K562 (cell line): ENCODE measurements around the gene ZDHHC16. TPM values are rescaled to one million over a fixed set of nuclear protein-coding genes. Genes with fewer than 3 reads are reported as not detected.

Experiments used
- ATAC-seq: fragments of 200-7000 bp; cut with Tn5 transposase; 3 replicates; pipeline ENCODE4 v1.9.1; 2020; ENCODE audit warnings: moderate library complexity
- Bru-seq: library from RNA; stranded (reverse); fragments of 400-500 nt; gene quantifications from one replicate; lab custom pipeline; 2021; lab: Mats Ljungman, UMichigan
- BruChase-seq, 2 experiments: library from RNA; stranded (reverse); fragments of 400-500 nt; gene quantifications; one replicate each; lab custom pipeline; 2021; lab: Mats Ljungman, UMichigan
- BruUV-seq: library from RNA; stranded (reverse); fragments of 400-500 nt; replicated peaks from 2 replicates; lab custom pipeline; 2021; lab: Mats Ljungman, UMichigan
- CTCF ChIA-PET: fragments of 300-600 bp; formaldehyde crosslinking; extraction: SDS; loops from one replicate; lab custom pipeline; 2021; ENCODE audit warnings: low intra/inter-chr PET ratio; lab: Yijun Ruan, JAX
- POLR2A ChIA-PET: fragments of 300-600, 350-650 bp; sonication (Branson Sonifier 250); formaldehyde crosslinking; extraction: SDS; loops from one replicate; lab custom pipeline; 2021; ENCODE audit warnings: antibody characterized with exemption, inconsistent platforms; lab: Yijun Ruan, JAX
- DNase-seq, 4 experiments: peaks; one replicate each; pipeline versions ENCODE4 v3.0.0 to v3.0.0-alpha.2; 2011 to 2018; ENCODE audit warnings: low spot score in 3 of 4, mixed read lengths in 3 of 4; ENCODE audit errors: extremely low read depth in 1 of 4
- FAIRE-seq: peaks from 2 replicates; lab custom pipeline; 2011; peaks lifted over from hg19 to GRCh38; lab: Jason Lieb, UNC
- H2AFZ ChIP-seq: 2 replicates; pipeline ENCODE4 v1.6.0; 2011; ENCODE audit warnings: low read depth, low read length, control low read depth, inconsistent platforms
- H3K27ac ChIP-seq: fragments of 200-600 bp; 3 replicates; pipeline ENCODE4 v1.8.0; 2011; ENCODE audit warnings: low read depth, mild to moderate bottlenecking, control low read depth, inconsistent platforms, low read length, moderate library complexity, mixed read lengths; ENCODE audit errors: extremely low read depth
- H3K27me3 ChIP-seq, 2 experiments: fragments of 300-600 bp in 1 of 2; 2 replicates in 1 of 2; 3 replicates in 1 of 2; pipeline versions ENCODE4 v1.6.0 to v1.8.0; 2011; ENCODE audit warnings: inconsistent platforms in 2 of 2, low read length in 2 of 2, mild to moderate bottlenecking in 1 of 2, mixed read lengths in 1 of 2, moderate library complexity in 1 of 2; ENCODE audit not compliant: control insufficient read depth in 2 of 2, insufficient read depth in 2 of 2
- H3K36me3 ChIP-seq: fragments of 300-600 bp; 3 replicates; pipeline ENCODE4 v1.8.0; 2011; ENCODE audit warnings: mild to moderate bottlenecking, low read length, inconsistent platforms; ENCODE audit not compliant: control insufficient read depth, insufficient read depth
- H3K4me1 ChIP-seq, 2 experiments: fragments of 200-600 bp in 1 of 2; replicated peaks in 1 of 2; 2 replicates in 1 of 2; 3 replicates in 1 of 2; pipeline versions ENCODE4 v1.5.1 to v1.8.0; 2011; ENCODE audit warnings: inconsistent platforms in 2 of 2, low read length in 2 of 2, mild to moderate bottlenecking in 1 of 2, mixed read lengths in 1 of 2, moderate library complexity in 1 of 2; ENCODE audit not compliant: control insufficient read depth in 2 of 2, insufficient read depth in 2 of 2
- H3K4me2 ChIP-seq: 2 replicates; pipeline ENCODE4 v1.6.1; 2011; ENCODE audit warnings: low read length, control low read depth, inconsistent platforms, mixed read lengths; ENCODE audit not compliant: insufficient read depth
- H3K4me3 ChIP-seq: fragments of 200-600 bp; sonication (generic), shearing (Covaris generic); 2 replicates; pipeline ENCODE4 v1.5.1; 2016; ENCODE audit warnings: control low read depth, inconsistent platforms
- H3K79me2 ChIP-seq: fragments of 200-600 bp; 3 replicates; pipeline ENCODE4 v1.8.0; 2011; ENCODE audit warnings: low read length, inconsistent platforms; ENCODE audit not compliant: control insufficient read depth, insufficient read depth
- H3K9ac ChIP-seq, 2 experiments: 2 replicates each; pipeline versions ENCODE4 v1.6.0 to v1.6.1; 2011; ENCODE audit warnings: low read depth in 2 of 2, low read length in 2 of 2, control low read depth in 1 of 2, inconsistent platforms in 1 of 2, mild to moderate bottlenecking in 1 of 2, mixed read lengths in 1 of 2; ENCODE audit not compliant: insufficient read depth in 1 of 2
- H3K9me1 ChIP-seq: one replicate; pipeline ENCODE4 v1.6.0; 2011; ENCODE audit warnings: inconsistent platforms, mild to moderate bottlenecking, low read length, moderate library complexity; ENCODE audit not compliant: control insufficient read depth, insufficient read depth
- H3K9me3 ChIP-seq: replicated peaks from 2 replicates; pipeline ENCODE4 v1.5.1; 2011; ENCODE audit warnings: low read depth, low read length, inconsistent platforms; ENCODE audit not compliant: control insufficient read depth, insufficient read depth
- H4K20me1 ChIP-seq: replicated peaks from 2 replicates; pipeline ENCODE4 v1.6.1; 2011; ENCODE audit warnings: low read length, inconsistent platforms, mixed read lengths; ENCODE audit not compliant: control insufficient read depth, insufficient read depth
- DNMT1 ChIP-seq: fragments of 450-650 bp; IDR thresholded peaks from 2 replicates; pipeline ENCODE4 v1.6.1; 2016; ENCODE audit warnings: antibody characterized with exemption, mild to moderate bottlenecking
- NCOA6 ChIP-seq: fragments of 450-650 bp; IDR thresholded peaks from 2 replicates; pipeline ENCODE4 v1.6.1; 2017; ENCODE audit warnings: mild to moderate bottlenecking
- ZNF699 ChIP-seq: fragments of 250-450 bp; sonication (Bioruptor Pico); IDR thresholded peaks from 2 replicates; pipeline ENCODE4 v1.8.0; 2021; ENCODE audit warnings: mild to moderate bottlenecking, moderate library complexity; ENCODE audit not compliant: insufficient replicate concordance
- WGBS: fragments of 100-300 bp; shearing (Covaris generic); methylation state at CpG from one replicate; pipeline ENCODE4 v1.1.6; 2016; ENCODE audit warnings: low coverage, mixed read lengths; ENCODE audit not compliant: insufficient coverage; ENCODE audit errors: missing lambda C conversion rate; 5-methylcytosine and 5-hydroxymethylcytosine counted together
- in situ Hi-C: fragments of 300-500 bp; cut with MboI; formaldehyde crosslinking; loops from 4 replicates; pipeline ENCODE4 v1.15.0; 2018; ENCODE audit warnings: inconsistent platforms, mixed read lengths
- intact Hi-C: fragments of 100-400 bp; cut with micrococcal nuclease; formaldehyde crosslinking; loops from 2 replicates; pipeline ENCODE4 v1.14.2; 2022
- long read RNA-seq, 3 experiments: library from polyadenylated mRNA in 2 of 3; library from RNA in 1 of 3; unstranded in 2 of 3; stranded (forward) in 1 of 3; transcript quantifications; one replicate each; pipeline ENCODE4 v2.0.0, GENCODE V29; 2019 to 2022
- polyA minus RNA-seq, 3 experiments: library from RNA; depleted of rRNA, polyadenylated mRNA; stranded (reverse); fragments of >200 nt; gene quantifications; 2 replicates each; pipeline ENCODE4 v1.2.3, GENCODE V29; 2011
- polyA plus RNA-seq, 8 experiments: library from polyadenylated mRNA; depleted of rRNA in 4 of 8; stranded (reverse) in 5 of 8; unstranded in 3 of 8; fragments of >200 nt; fragmentation: Nextera tagmentation in 2 of 8; fragmentation: Illumina TruSeq in 1 of 8; extraction: Ambion mirVana in 2 of 8; extraction: Trizol in 1 of 8; gene quantifications; 2 replicates each; pipeline versions ENCODE4 v1.2.1 to v1.2.3, GENCODE V29; 2011 to 2014; ENCODE audit warnings: inconsistent platforms in 1 of 8, missing spikeins in 1 of 8
- total RNA-seq, 7 experiments: library from RNA; depleted of rRNA in 6 of 7; stranded (reverse); fragments of >200 nt in 6 of 7; fragmentation: Illumina TruSeq in 2 of 7; extraction: Trizol in 2 of 7; gene quantifications; 2 replicates each; pipeline versions ENCODE4 v1.2.1 to v1.2.3, GENCODE V29; 2011 to 2021; ENCODE audit warnings: low replicate concordance in 1 of 7
- TF ChIP-seq, protein P1 (sequence below), 2 experiments: fragments of 450-650 bp; formaldehyde crosslinking in 1 of 2; IDR thresholded peaks; 2 replicates each; pipeline versions ENCODE4 v1.4.0 to v1.6.1; 2014 to 2020; ENCODE audit warnings: mild to moderate bottlenecking in 2 of 2, borderline replicate concordance in 1 of 2, low read depth in 1 of 2

Gene ZDHHC16
- 44.6 and 82.7 TPM in 2 replicates for total RNA-seq (2011; cell fraction: chromatin; rRNA removed; ENCODE audit: low replicate concordance)
- total RNA-seq (2011; cell fraction: nucleolus; rRNA removed), result 61.3 and 65.7 TPM in 2 replicates
- 79.0 and 86.9 TPM in 2 replicates for total RNA-seq (2011; cell fraction: nucleoplasm; rRNA removed)
- total RNA-seq (2014; rRNA removed) (13.1 and 19.5 TPM in 2 replicates), total RNA-seq (2014; rRNA removed; fragmentation: Illumina TruSeq; extraction: Trizol) (21.1 and 21.7 TPM in 2 replicates), total RNA-seq (2015; rRNA removed; fragmentation: Illumina TruSeq; extraction: Trizol) (22.4 and 22.9 TPM in 2 replicates), total RNA-seq (2021) (21.3 and 21.4 TPM in 2 replicates), polyA plus RNA-seq (2011; rRNA removed) (29.4 and 30.9 TPM in 2 replicates), polyA plus RNA-seq (2014; fragmentation: Illumina TruSeq; extraction: Trizol) (31.7 and 33.8 TPM in 2 replicates), polyA plus RNA-seq (2014; fragmentation: Nextera tagmentation; extraction: Ambion mirVana) (10 to 100 TPM; 12.5 to 14.2 TPM), polyA plus RNA-seq (2014; rRNA removed) (18.6 and 22.9 TPM in 2 replicates), polyA minus RNA-seq (2011; rRNA and poly(A)+ RNA removed) (39.0 and 49.8 TPM in 2 replicates), Bru-seq, nascent RNA (percentile 65 among the genes with signal in this experiment), BruChase-seq, experiment 1, labeled RNA remaining after a 2-hour chase (percentile 62 among the genes with signal in this experiment), BruChase-seq, experiment 2, labeled RNA remaining after a 6-hour chase (percentile 64 among the genes with signal in this experiment)
- polyA plus RNA-seq (2011; cell fraction: cytosol; rRNA removed), result 47.2 and 64.5 TPM in 2 replicates
- 58.5 and 58.8 TPM in 2 replicates for polyA plus RNA-seq (2011; cell fraction: nucleus; rRNA removed)
- 14.2 and 15.7 TPM in 2 replicates for polyA plus RNA-seq (2012)
- 14.3 and 20.3 TPM in 2 replicates for polyA minus RNA-seq (2011; cell fraction: cytosol; rRNA and poly(A)+ RNA removed)
- polyA minus RNA-seq (2011; cell fraction: nucleus; rRNA and poly(A)+ RNA removed), result 17.0 and 26.9 TPM in 2 replicates
- long read RNA-seq, experiment 1, transcript ZDHHC16-206 (11 exons, 1,798 nt), result major isoform, 28 of 120 reads
- long read RNA-seq, experiment 1, transcript ZDHHC16-203 (10 exons, 1,647 nt), result minor isoform, 5 of 120 reads
- long read RNA-seq, experiment 1, transcript ZDHHC16-202 (10 exons, 1,718 nt), result minor isoform, 26 of 120 reads
- long read RNA-seq, experiment 1, transcript ZDHHC16-205 (8 exons, 1,280 nt), result minor isoform, 6 of 120 reads
- long read RNA-seq, experiment 1, partial matches to known transcripts, result 18 of 120 reads
- long read RNA-seq, experiment 1, other reads (novel, unspliced or antisense), result 32 of 120 reads
- long read RNA-seq, experiment 2, transcript ZDHHC16-206 (11 exons, 1,798 nt), result major isoform, 5 of 26 reads
- long read RNA-seq, experiment 2, partial matches to known transcripts, result 4 of 26 reads
- long read RNA-seq, experiment 2, other reads (novel, unspliced or antisense), result 14 of 26 reads
- long read RNA-seq, experiment 3, transcript ZDHHC16-206 (11 exons, 1,798 nt), result major isoform, 9 of 23 reads
- long read RNA-seq, experiment 3, partial matches to known transcripts, result 2 of 23 reads
- long read RNA-seq, experiment 3, other reads (novel, unspliced or antisense), result 5 of 23 reads

DNA sequence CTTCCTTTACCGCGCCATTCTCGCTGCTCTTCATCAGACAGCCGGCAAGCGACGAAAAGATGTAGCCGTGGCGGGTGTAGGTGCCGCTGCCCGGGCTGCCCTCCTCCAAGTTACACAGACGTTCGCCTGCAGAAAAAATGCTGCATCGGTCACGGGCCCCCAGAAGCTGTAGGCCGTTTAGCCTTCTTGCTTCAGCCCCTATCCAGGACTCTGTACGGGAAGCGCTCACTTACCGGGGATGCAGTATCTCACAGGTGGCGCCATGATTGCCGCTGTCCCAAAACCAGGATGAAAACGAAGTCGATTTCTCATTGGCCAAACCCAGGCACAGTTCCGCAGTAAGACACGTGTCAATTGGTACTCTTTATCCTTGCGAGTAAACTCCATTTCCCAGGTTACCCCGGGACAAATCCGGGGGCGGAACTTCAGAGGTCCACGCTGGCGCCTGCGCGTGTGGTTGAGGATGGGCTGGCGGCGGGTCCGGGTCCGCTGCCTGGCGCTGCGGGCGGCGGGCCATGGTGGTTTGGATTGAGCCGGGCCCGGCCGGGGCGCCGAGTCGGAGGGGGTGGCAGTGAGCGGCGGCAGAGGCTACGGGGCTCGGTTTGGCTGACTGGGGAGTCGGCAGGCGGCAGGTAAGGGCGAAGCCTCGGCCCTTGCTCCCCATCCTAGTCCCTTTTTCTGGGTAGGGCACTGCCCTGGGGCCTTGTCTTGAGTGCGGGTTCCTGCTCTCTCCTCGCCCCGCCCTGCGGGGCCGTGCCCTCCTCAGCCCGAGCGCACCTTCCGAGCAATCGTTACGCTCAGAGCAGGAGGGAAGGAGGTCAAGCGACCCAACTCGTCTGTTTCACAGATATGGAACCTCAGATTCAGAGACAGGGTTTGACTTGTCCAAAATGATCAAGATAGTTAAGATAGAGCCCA lies at the start of gene ZDHHC16, which contains the start of gene EXOSC1:
Gene ZDHHC16 (plus strand): TSS at position 454 of the 918 bp plus-strand sequence. CDS start 5,501 bp downstream, outside the sequence.
Gene EXOSC1 (minus strand): TSS at position 285 of the 918 bp plus-strand sequence. CDS start 21 bp downstream, at position 264.
- peak within 1 kb of the TSS; percentile 56 for H3K27ac ChIP-seq
- H3K4me1 ChIP-seq, result peaks cover 9 to 10% of the 10 kb centered on the region in 2 experiments; a peak in 3 of 5 replicates
- no peaks in the 10 kb centered on the region for H3K27me3 ChIP-seq
- peak within 1 kb of the TSS; percentile 87 for H2AFZ ChIP-seq
- peak; percentile 91 to 98 (median 92) for DNase-seq
- peak; percentile 98 for FAIRE-seq
- H3K9me3 ChIP-seq, result no peaks in the 10 kb centered on the region
- H3K4me3 ChIP-seq, result peak within 1 kb of the TSS; percentile 94
- H3K36me3 ChIP-seq, result peaks cover 24% of the 10 kb centered on the region; the same call in 2 of the 3 replicates
- H3K79me2 ChIP-seq, result peaks cover 41% of the 10 kb centered on the region
- in situ Hi-C loops, result no loop called here
- WGBS, result under 1% methylated on average over 34 of the region's 66 CpGs
- intact Hi-C loops, result loop anchor here (1.0 kb wide), 1 partner anchor 39 kb away; no protein-coding TSS in a partner anchor
- ChIA-PET CTCF (interaction anchor here (1.3 kb wide), 1 partner anchor 39 kb away, joined by 5 read pairs; no protein-coding TSS in a partner anchor), POLR2A (interaction anchor here (0.9 kb wide), 1 partner anchor 9 kb away, joined by 3 read pairs; no protein-coding TSS in a partner anchor)
- H3K4me2 ChIP-seq, result peak within 1 kb of the TSS; percentile 97
- H4K20me1 ChIP-seq, result no peaks in the 10 kb centered on the region
- TSS peak; percentile 76 for BruUV-seq
- ATAC-seq, result peak; percentile 99
- H3K9ac ChIP-seq, result peak within 1 kb of the TSS; percentile 79 to 97
- no peaks in the 10 kb centered on the region for H3K9me1 ChIP-seq
- TF ChIP-seq ZNF699 (CRISPR knock-in tag), result no peak
- TF ChIP-seq NCOA6, result no peak
- TF ChIP-seq DNMT1, result no peak
- TF ChIP-seq, protein P1, sequence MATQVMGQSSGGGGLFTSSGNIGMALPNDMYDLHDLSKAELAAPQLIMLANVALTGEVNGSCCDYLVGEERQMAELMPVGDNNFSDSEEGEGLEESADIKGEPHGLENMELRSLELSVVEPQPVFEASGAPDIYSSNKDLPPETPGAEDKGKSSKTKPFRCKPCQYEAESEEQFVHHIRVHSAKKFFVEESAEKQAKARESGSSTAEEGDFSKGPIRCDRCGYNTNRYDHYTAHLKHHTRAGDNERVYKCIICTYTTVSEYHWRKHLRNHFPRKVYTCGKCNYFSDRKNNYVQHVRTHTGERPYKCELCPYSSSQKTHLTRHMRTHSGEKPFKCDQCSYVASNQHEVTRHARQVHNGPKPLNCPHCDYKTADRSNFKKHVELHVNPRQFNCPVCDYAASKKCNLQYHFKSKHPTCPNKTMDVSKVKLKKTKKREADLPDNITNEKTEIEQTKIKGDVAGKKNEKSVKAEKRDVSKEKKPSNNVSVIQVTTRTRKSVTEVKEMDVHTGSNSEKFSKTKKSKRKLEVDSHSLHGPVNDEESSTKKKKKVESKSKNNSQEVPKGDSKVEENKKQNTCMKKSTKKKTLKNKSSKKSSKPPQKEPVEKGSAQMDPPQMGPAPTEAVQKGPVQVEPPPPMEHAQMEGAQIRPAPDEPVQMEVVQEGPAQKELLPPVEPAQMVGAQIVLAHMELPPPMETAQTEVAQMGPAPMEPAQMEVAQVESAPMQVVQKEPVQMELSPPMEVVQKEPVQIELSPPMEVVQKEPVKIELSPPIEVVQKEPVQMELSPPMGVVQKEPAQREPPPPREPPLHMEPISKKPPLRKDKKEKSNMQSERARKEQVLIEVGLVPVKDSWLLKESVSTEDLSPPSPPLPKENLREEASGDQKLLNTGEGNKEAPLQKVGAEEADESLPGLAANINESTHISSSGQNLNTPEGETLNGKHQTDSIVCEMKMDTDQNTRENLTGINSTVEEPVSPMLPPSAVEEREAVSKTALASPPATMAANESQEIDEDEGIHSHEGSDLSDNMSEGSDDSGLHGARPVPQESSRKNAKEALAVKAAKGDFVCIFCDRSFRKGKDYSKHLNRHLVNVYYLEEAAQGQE (IDR thresholded peaks at IDR 0.05; ENCODE audit: borderline replicate concordance), result peak; percentile 28
- TF ChIP-seq, protein P1 (CRISPR knock-in tag; IDR thresholded peaks at IDR 0.05; ENCODE audit: low read depth), result no peak
